ENCODE results near the gene GNMT.
"Not testable (repeated sequence)": the region's sequence is repeated elsewhere in the genome, so short reads cannot be mapped to it uniquely, and the experiment has no call there.

Gene GNMT

GRCh38 chr6:42937548-42938427 lies 22.8 kb upstream of the GNMT start:
- H3K27ac ChIP-seq, result no peak overlapping the region
- no peak for TF ChIP-seq CTCF (conservative IDR thresholded peaks at IDR 0.05)

- no peak overlapping the region for H3K27ac ChIP-seq
Measured at GRCh38 chr6:42938428-42938796, 22.1 kb upstream of the GNMT start.

GRCh38 chr6:42938987-42939809 lies 21.4 kb upstream of the GNMT start:
- no peak for TF ChIP-seq CTCF (conservative IDR thresholded peaks at IDR 0.05)
- H3K27ac ChIP-seq, result no peak overlapping the region

More at GRCh38 chr6:42938428-42938796, 22.1 kb upstream of the GNMT start:
- no peak for TF ChIP-seq CTCF (conservative IDR thresholded peaks at IDR 0.05)

- no peak overlapping the region for H3K27ac ChIP-seq
- TF ChIP-seq CTCF (conservative IDR thresholded peaks at IDR 0.05), result no peak
Measured at GRCh38 chr6:42939810-42940167, 20.8 kb upstream of the GNMT start.

- TF ChIP-seq CTCF (conservative IDR thresholded peaks at IDR 0.05), result no peak
- H3K27ac ChIP-seq, result no peak overlapping the region
Measured at GRCh38 chr6:42940493-42941045, 20.0 kb upstream of the GNMT start.

GRCh38 chr6:42941356-42941755 lies 19.2 kb upstream of the GNMT start:
- not testable (repeated sequence) for H3K27ac ChIP-seq

- no peak overlapping the region for H3K27ac ChIP-seq
- TF ChIP-seq CTCF (conservative IDR thresholded peaks at IDR 0.05), result no peak
Measured at GRCh38 chr6:42942444-42942843, 18.1 kb upstream of the GNMT start.

Measured in VCaP (cell line).